Ishikawa (cell line): ENCODE measurements around the gene C22orf23.

Experiments
- FOXM1 ChIP-seq: IDR thresholded peaks from 2 replicates; pipeline ENCODE4 v1.6.1; 2012; ENCODE audit warnings: low read depth, borderline replicate concordance
- MAX ChIP-seq: IDR thresholded peaks from 2 replicates; pipeline ENCODE4 v1.6.1; 2012
- RAD21 ChIP-seq: IDR thresholded peaks from 2 replicates; pipeline ENCODE4 v1.6.1; 2012; ENCODE audit warnings: low read depth
- REST ChIP-seq: IDR thresholded peaks from 2 replicates; pipeline ENCODE4 v1.6.1; 2012; ENCODE audit warnings: low read depth, mild to moderate bottlenecking
- TAF1 ChIP-seq: IDR thresholded peaks from 2 replicates; pipeline ENCODE4 v1.6.1; 2012; ENCODE audit warnings: low read depth, mild to moderate bottlenecking
- TCF12 ChIP-seq: IDR thresholded peaks from 2 replicates; pipeline ENCODE4 v1.6.1; 2012; ENCODE audit warnings: low read depth

DNA sequence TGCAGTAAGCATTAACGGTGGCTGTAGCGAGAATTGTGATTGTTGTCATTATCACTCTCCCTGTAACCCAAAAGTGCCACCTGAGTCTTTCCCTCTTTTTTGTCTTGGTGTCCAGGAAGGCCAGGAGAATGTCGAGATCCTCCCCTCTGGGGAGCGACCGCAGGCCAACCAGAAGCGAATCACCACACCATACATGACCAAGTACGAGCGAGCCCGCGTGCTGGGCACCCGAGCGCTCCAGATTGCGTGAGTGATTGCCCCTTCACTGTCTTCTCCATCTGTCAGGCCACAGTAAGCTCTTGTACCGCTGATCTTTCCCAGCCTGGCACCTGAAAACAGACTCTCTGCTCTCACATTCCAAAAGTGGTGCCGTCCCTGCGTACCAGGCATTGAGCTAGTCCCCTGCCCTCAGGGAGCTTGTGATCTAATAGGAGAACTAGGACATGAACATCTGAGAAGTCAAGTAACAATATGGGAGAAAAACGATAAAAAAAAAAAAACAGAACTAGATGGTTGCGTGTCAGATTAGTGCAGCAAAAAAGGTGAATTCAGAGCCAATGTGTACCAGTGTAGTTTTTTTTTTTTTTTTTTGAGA is 5.9 kb upstream of the C22orf23 start:
- TF ChIP-seq REST (no peak), FOXM1 (no peak), RAD21 (no peak), MAX (no peak), TAF1 (no peak), TCF12 (no peak)
